IPS-18a (cell line): ENCODE data around the gene OSBPL10.
A peak's percentile ranks its signal among the peaks of the same experiment; 100 is the strongest.

Experiments
- H3K27ac ChIP-seq: one replicate; pipeline ENCODE4 v1.5.1; 2013; ENCODE audit warnings: low read length
- H3K27me3 ChIP-seq: one replicate; pipeline ENCODE4 v1.6.1; 2013; ENCODE audit warnings: mild to moderate bottlenecking, low read length; ENCODE audit not compliant: control insufficient read depth, insufficient read depth
- H3K36me3 ChIP-seq: one replicate; pipeline ENCODE4 v1.6.1; 2013; ENCODE audit warnings: low read depth, low read length; ENCODE audit not compliant: control insufficient read depth
- H3K4me1 ChIP-seq: one replicate; pipeline ENCODE4 v1.6.1; 2013; ENCODE audit warnings: low read depth, low read length; ENCODE audit not compliant: control insufficient read depth
- H3K4me3 ChIP-seq: one replicate; pipeline ENCODE4 v1.5.1; 2013; ENCODE audit warnings: low read length
- H3K9ac ChIP-seq: one replicate; pipeline ENCODE4 v1.6.1; 2013; ENCODE audit warnings: mild to moderate bottlenecking, low read length, moderate library complexity
- H3K9me3 ChIP-seq: one replicate; pipeline ENCODE4 v1.6.1; 2013; ENCODE audit warnings: low read depth, low read length; ENCODE audit not compliant: control insufficient read depth

Gene OSBPL10

GRCh38 chr3:31724116-31724515 is 256.9 kb downstream of the OSBPL10 start:
- Histone ChIP-seq H3K9ac (peak overlapping the region; percentile 8), H3K9me3 (no peaks in the 10 kb centered on the region), H3K27ac (no peak overlapping the region), H3K4me3 (peak overlapping the region; percentile 32), H3K4me1 (peaks cover 16% of the 10 kb centered on the region), H3K36me3 (no peaks in the 10 kb centered on the region), H3K27me3 (no peaks in the 10 kb centered on the region)

DNA sequence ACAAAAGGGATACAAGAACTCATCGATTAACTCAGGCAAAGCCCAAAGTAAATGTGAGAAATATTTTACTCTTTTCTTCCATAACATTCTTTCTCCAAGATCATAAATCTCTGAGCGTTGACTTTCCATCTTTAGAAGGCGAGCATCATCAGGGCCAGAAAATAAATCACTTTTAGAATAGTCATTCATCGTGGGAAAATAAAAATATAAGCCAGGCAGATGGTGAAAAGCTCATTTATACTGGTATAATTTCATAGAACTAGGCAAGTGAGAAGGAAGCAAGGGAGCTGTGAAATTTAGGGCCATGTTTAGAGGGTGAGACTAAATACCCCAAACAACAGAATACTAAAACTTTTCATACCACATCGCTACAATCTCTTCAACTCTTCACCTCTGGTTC is 257.4 kb downstream of the OSBPL10 start:
- Histone ChIP-seq H3K9me3 (no peaks in the 10 kb centered on the region), H3K4me1 (peaks cover 16% of the 10 kb centered on the region), H3K4me3 (peak overlapping the region; percentile 5), H3K36me3 (no peaks in the 10 kb centered on the region), H3K27ac (no peak overlapping the region), H3K9ac (peak overlapping the region; percentile 8), H3K27me3 (no peaks in the 10 kb centered on the region)

- Histone ChIP-seq H3K9me3 (no peaks in the 10 kb centered on the region), H3K9ac (no peak overlapping the region), H3K27me3 (no peaks in the 10 kb centered on the region), H3K27ac (no peak overlapping the region), H3K36me3 (no peaks in the 10 kb centered on the region), H3K4me1 (peaks cover 16% of the 10 kb centered on the region), H3K4me3 (no peak overlapping the region)
Measured at GRCh38 chr3:31721676-31722075, 259.4 kb downstream of the OSBPL10 start.

GRCh38 chr3:31714495-31715280 is 266.4 kb downstream of the OSBPL10 start:
- Histone ChIP-seq H3K27ac (no peak overlapping the region), H3K4me1 (no peaks in the 10 kb centered on the region), H3K27me3 (no peaks in the 10 kb centered on the region), H3K9me3 (no peaks in the 10 kb centered on the region), H3K36me3 (no peaks in the 10 kb centered on the region), H3K4me3 (no peak overlapping the region), H3K9ac (no peak overlapping the region)

- H3K4me3 ChIP-seq, result no peak overlapping the region
- no peak overlapping the region for H3K9ac ChIP-seq
- H3K36me3 ChIP-seq, result no peaks in the 10 kb centered on the region
- H3K9me3 ChIP-seq, result no peaks in the 10 kb centered on the region
- no peaks in the 10 kb centered on the region for H3K27me3 ChIP-seq
- no peaks in the 10 kb centered on the region for H3K4me1 ChIP-seq
- H3K27ac ChIP-seq, result no peak overlapping the region
Measured at GRCh38 chr3:31713816-31714215, 267.2 kb downstream of the OSBPL10 start.

DNA sequence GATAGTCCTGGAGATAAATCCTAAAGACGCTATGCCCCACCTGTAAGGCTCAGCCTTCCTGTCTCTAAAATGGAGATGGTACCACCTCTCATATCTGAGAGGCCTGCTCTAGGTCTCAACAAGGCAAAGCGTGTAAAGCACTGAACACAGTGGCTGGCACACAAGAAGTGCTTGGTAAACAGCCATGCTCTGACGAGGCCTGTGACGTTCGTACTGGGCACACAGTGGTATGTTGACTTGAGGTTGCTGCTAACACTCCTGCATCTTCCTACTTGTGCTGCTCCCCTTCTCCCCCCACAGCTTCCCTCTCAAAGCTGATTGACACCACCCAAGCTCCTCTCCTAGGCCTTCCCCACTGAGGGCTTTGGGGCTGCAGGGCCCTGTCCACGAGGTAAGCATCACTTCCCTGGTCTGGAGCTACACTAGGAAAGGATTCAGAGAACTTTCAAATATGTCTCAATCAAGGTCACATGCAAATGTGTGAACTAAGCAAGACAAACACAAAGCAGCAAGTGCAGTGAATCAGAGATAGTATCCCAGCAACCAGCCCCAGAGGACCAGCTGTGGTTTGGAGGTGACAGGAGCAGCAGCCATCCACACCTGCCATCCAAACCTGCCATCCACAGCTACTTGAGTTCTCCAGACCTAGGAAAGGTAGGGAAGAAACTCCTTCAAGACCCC is 270.8 kb downstream of the OSBPL10 start:
- no peaks in the 10 kb centered on the region for H3K27me3 ChIP-seq
- no peak overlapping the region for H3K9ac ChIP-seq
- no peak overlapping the region for H3K27ac ChIP-seq
- no peaks in the 10 kb centered on the region for H3K36me3 ChIP-seq
- no peaks in the 10 kb centered on the region for H3K9me3 ChIP-seq
- no peaks in the 10 kb centered on the region for H3K4me1 ChIP-seq
- no peak overlapping the region for H3K4me3 ChIP-seq

DNA sequence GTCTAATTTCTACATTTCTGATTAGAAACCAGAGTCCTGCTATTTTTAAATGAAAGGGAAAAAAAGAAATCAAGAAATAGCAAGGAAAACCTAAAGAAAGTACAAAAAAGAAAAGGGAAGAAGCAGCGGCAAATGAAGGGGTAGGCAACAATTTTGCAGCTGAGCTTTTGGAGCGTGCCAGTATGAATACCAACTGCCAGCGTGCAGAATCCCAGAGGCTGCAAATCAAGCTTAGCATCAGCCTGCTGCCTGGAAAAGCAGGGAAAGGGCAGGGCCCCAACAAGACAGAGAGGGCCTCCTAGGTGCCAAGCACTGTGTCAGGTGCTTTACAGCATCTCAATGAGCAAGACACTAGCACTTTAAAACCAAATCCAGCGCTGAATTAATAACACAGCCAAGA is 271.5 kb downstream of the OSBPL10 start:
- Histone ChIP-seq H3K9me3 (no peaks in the 10 kb centered on the region), H3K4me1 (no peaks in the 10 kb centered on the region), H3K36me3 (no peaks in the 10 kb centered on the region), H3K9ac (no peak overlapping the region), H3K4me3 (no peak overlapping the region), H3K27me3 (no peaks in the 10 kb centered on the region), H3K27ac (no peak overlapping the region)

- no peaks in the 10 kb centered on the region for H3K36me3 ChIP-seq
- no peak overlapping the region for H3K27ac ChIP-seq
- no peak overlapping the region for H3K4me3 ChIP-seq
- H3K4me1 ChIP-seq, result no peaks in the 10 kb centered on the region
- no peak overlapping the region for H3K9ac ChIP-seq
- no peaks in the 10 kb centered on the region for H3K27me3 ChIP-seq
- H3K9me3 ChIP-seq, result no peaks in the 10 kb centered on the region
Measured at GRCh38 chr3:31709005-31709404, 272.1 kb downstream of the OSBPL10 start.

DNA sequence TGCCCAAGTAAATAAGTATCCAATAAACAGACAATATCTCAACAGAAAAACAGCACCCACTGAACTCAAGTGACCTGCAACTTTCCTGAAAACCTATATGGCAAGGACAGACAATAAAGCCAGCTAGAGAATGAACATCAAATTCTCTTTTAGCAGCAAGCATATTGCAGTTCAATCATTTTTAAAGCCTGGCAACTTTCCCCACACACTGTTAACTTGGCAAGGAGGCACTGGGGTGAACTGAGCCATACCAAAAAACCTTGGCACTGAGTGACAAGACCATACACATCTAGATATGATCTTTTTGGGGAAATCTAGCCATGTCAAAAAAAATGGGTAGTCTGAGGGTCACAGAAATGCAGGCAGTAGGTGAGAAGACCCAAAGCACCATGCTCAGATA is 273.8 kb downstream of the OSBPL10 start:
- no peaks in the 10 kb centered on the region for H3K4me1 ChIP-seq
- H3K9me3 ChIP-seq, result no peaks in the 10 kb centered on the region
- no peak overlapping the region for H3K9ac ChIP-seq
- no peak overlapping the region for H3K27ac ChIP-seq
- H3K36me3 ChIP-seq, result no peaks in the 10 kb centered on the region
- no peak overlapping the region for H3K4me3 ChIP-seq
- no peaks in the 10 kb centered on the region for H3K27me3 ChIP-seq

- Histone ChIP-seq H3K4me1 (no peaks in the 10 kb centered on the region), H3K9ac (no peak overlapping the region), H3K27ac (no peak overlapping the region), H3K4me3 (no peak overlapping the region), H3K27me3 (no peaks in the 10 kb centered on the region), H3K9me3 (no peaks in the 10 kb centered on the region), H3K36me3 (no peaks in the 10 kb centered on the region)
Measured at GRCh38 chr3:31705736-31706135, 275.3 kb downstream of the OSBPL10 start.

DNA sequence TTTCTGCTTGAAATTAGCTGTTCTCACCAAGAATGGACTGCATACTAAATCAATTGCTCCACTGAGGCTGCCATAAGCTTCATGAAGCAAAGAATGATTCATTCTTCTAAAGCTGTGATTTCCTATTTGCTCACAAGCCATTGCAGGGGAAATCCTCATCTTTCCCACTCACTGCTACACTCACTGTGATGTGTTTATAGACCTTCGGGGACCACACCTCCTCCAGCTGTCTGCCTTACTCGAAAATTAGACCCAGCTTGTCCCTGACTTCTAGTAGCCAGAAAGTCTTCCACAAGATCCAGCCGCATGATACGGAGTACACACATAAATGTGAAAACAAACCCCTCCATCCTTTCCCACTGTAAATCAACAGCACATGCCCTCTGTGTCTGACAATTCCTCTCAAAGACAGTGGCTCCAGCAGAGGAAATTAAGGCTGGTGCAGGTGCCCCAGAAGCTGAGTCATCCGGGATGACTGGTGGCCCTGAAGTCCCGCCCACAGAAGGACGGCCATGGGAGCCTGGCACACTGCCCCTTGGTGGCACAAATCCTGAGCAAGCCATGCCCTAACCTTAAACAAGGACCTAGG is 276.4 kb downstream of the OSBPL10 start:
- no peak overlapping the region for H3K4me3 ChIP-seq
- H3K27me3 ChIP-seq, result no peaks in the 10 kb centered on the region
- H3K27ac ChIP-seq, result no peak overlapping the region
- no peaks in the 10 kb centered on the region for H3K9me3 ChIP-seq
- H3K4me1 ChIP-seq, result no peaks in the 10 kb centered on the region
- no peak overlapping the region for H3K9ac ChIP-seq
- no peaks in the 10 kb centered on the region for H3K36me3 ChIP-seq
